ENCODE results near the gene SMAD3.

- TF ChIP-seq CTCF (IDR thresholded peaks at IDR 0.05; ENCODE audit: borderline replicate concordance, extremely low read depth, low read length, poor library complexity, severe bottlenecking): no peak
- TF ChIP-seq EZH2 (IDR thresholded peaks at IDR 0.05; ENCODE audit: borderline replicate concordance, low read depth, low read length, severe bottlenecking): no peak
These were observed 39.1 kb downstream of the SMAD3 start for GRCh38 chr15:67104510-67104909.
